IPS-18a (cell line): Measurements from ENCODE around the gene GPRIN3.
"Not testable (repeated sequence)": the region's sequence is repeated elsewhere in the genome, so short reads cannot be mapped to it uniquely, and the experiment has no call there.

Source experiments
- H3K27ac ChIP-seq: one replicate; pipeline ENCODE4 v1.5.1; 2013; ENCODE audit warnings: low read length
- H3K27me3 ChIP-seq: one replicate; pipeline ENCODE4 v1.6.1; 2013; ENCODE audit warnings: mild to moderate bottlenecking, low read length; ENCODE audit not compliant: control insufficient read depth, insufficient read depth
- H3K36me3 ChIP-seq: one replicate; pipeline ENCODE4 v1.6.1; 2013; ENCODE audit warnings: low read depth, low read length; ENCODE audit not compliant: control insufficient read depth
- H3K4me1 ChIP-seq: one replicate; pipeline ENCODE4 v1.6.1; 2013; ENCODE audit warnings: low read depth, low read length; ENCODE audit not compliant: control insufficient read depth
- H3K4me3 ChIP-seq: one replicate; pipeline ENCODE4 v1.5.1; 2013; ENCODE audit warnings: low read length
- H3K9ac ChIP-seq: one replicate; pipeline ENCODE4 v1.6.1; 2013; ENCODE audit warnings: mild to moderate bottlenecking, low read length, moderate library complexity
- H3K9me3 ChIP-seq: one replicate; pipeline ENCODE4 v1.6.1; 2013; ENCODE audit warnings: low read depth, low read length; ENCODE audit not compliant: control insufficient read depth

Gene GPRIN3

DNA sequence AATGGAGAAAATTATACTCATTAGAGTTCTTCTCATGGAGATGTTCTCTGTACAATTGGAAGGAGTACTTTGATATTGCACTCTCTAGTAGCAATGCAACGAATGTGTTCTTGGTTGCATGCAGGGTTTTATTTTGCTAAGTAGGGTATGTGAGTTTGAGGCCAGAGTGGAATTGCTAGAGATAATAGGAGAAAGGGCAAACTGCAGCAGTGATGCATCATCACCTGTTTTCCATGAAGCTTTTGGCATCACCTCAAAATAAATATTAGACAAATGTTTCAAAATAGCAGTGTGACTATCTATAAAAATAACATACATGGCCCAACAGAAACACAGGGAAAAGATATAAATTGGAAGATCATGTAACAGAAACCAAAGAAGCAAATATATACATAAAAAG lies 103.0 kb downstream of the GPRIN3 start:
- H3K36me3 ChIP-seq, result no peaks in the 10 kb centered on the region
- no peak overlapping the region for H3K9ac ChIP-seq
- H3K9me3 ChIP-seq, result no peaks in the 10 kb centered on the region
- H3K4me3 ChIP-seq, result no peak overlapping the region
- H3K27ac ChIP-seq, result no peak overlapping the region
- no peaks in the 10 kb centered on the region for H3K4me1 ChIP-seq
- no peaks in the 10 kb centered on the region for H3K27me3 ChIP-seq

GRCh38 chr4:89203902-89204301 lies 103.7 kb downstream of the GPRIN3 start:
- no peaks in the 10 kb centered on the region for H3K27me3 ChIP-seq
- no peak overlapping the region for H3K27ac ChIP-seq
- no peak overlapping the region for H3K9ac ChIP-seq
- no peak overlapping the region for H3K4me3 ChIP-seq
- H3K36me3 ChIP-seq, result no peaks in the 10 kb centered on the region
- H3K4me1 ChIP-seq, result no peaks in the 10 kb centered on the region
- no peaks in the 10 kb centered on the region for H3K9me3 ChIP-seq

- not testable (repeated sequence) for H3K36me3 ChIP-seq, H3K4me3 ChIP-seq, H3K9ac ChIP-seq, H3K4me1 ChIP-seq, H3K27me3 ChIP-seq, H3K27ac ChIP-seq, H3K9me3 ChIP-seq
These were observed 108.2 kb downstream of the GPRIN3 start for GRCh38 chr4:89199394-89199793.

DNA sequence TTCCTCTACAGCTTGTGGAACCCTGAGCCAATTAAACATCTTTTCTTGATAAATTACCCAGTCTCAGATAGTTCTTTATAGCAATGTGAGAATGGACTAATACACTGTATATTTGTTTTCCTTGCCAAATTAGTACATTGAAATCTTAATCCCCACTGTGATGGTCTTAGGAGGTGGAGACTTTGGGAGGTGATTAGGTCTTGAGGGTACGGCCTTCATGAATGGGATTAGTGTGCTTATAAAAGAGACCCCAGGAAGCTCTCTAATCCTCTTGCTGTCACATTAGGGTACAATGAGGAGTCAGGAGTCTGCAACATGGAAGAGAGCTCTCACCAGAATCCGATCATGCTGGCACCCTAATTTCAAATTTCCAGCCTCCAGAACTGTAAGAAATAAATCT lies 109.7 kb downstream of the GPRIN3 start:
- Histone ChIP-seq H3K4me3 (no peak overlapping the region), H3K36me3 (no peaks in the 10 kb centered on the region), H3K27ac (no peak overlapping the region), H3K27me3 (no peaks in the 10 kb centered on the region), H3K9me3 (no peaks in the 10 kb centered on the region), H3K4me1 (no peaks in the 10 kb centered on the region), H3K9ac (no peak overlapping the region)

GRCh38 chr4:89196745-89197144 lies 110.9 kb downstream of the GPRIN3 start:
- H3K9ac ChIP-seq, result no peak overlapping the region
- H3K4me1 ChIP-seq, result no peaks in the 10 kb centered on the region
- no peaks in the 10 kb centered on the region for H3K36me3 ChIP-seq
- no peaks in the 10 kb centered on the region for H3K27me3 ChIP-seq
- H3K4me3 ChIP-seq, result no peak overlapping the region
- H3K9me3 ChIP-seq, result no peaks in the 10 kb centered on the region
- no peak overlapping the region for H3K27ac ChIP-seq

- H3K36me3 ChIP-seq, result no peaks in the 10 kb centered on the region
- no peak overlapping the region for H3K4me3 ChIP-seq
- no peaks in the 10 kb centered on the region for H3K27me3 ChIP-seq
- no peaks in the 10 kb centered on the region for H3K9me3 ChIP-seq
- H3K9ac ChIP-seq, result no peak overlapping the region
- H3K4me1 ChIP-seq, result no peaks in the 10 kb centered on the region
- no peak overlapping the region for H3K27ac ChIP-seq
These were observed 111.4 kb downstream of the GPRIN3 start for GRCh38 chr4:89196056-89196674.

GRCh38 chr4:89193843-89194242 lies 113.8 kb downstream of the GPRIN3 start:
- Histone ChIP-seq H3K27me3 (no peaks in the 10 kb centered on the region), H3K4me1 (no peaks in the 10 kb centered on the region), H3K9me3 (no peaks in the 10 kb centered on the region), H3K9ac (no peak overlapping the region), H3K27ac (no peak overlapping the region), H3K36me3 (no peaks in the 10 kb centered on the region), H3K4me3 (no peak overlapping the region)
